Brain microvascular endothelial cell (primary cell): Measurements from ENCODE around the gene PINLYP.

Experiments used
- DNase-seq: peaks from one replicate; pipeline ENCODE4 v3.0.0-alpha.2; 2020
- H3K27ac ChIP-seq: fragments of 250-450 bp; sonication (Bioruptor Pico); 2 replicates; pipeline ENCODE4 v1.5.1; 2020; ENCODE audit warnings: mild to moderate bottlenecking, moderate library complexity
- H3K27me3 ChIP-seq: fragments of 250-450 bp; sonication (Bioruptor Pico); replicated peaks from 2 replicates; pipeline ENCODE4 v1.5.1; 2020; ENCODE audit warnings: mild to moderate bottlenecking
- H3K36me3 ChIP-seq: fragments of 250-450 bp; sonication (Bioruptor Pico); replicated peaks from 2 replicates; pipeline ENCODE4 v1.5.1; 2020; ENCODE audit warnings: mild to moderate bottlenecking
- H3K4me3 ChIP-seq: 2 replicates; pipeline ENCODE4 v1.5.1; 2011; ENCODE audit warnings: low read depth, mild to moderate bottlenecking, control low read depth, low read length, moderate library complexity
- CTCF ChIP-seq: IDR thresholded peaks from 2 replicates; pipeline ENCODE4 v1.5.1; 2011; ENCODE audit warnings: low read depth, mild to moderate bottlenecking, moderate library complexity, low read length, control low read depth, inconsistent platforms; ENCODE audit errors: missing control alignments
- in situ Hi-C: cut with HindIII; loops from 2 replicates; pipeline ENCODE4 v1.10.0; 2017; ENCODE audit warnings: low sequenced_read_pairs, low pct_ligation_motif_present

The PINLYP gene

DNA sequence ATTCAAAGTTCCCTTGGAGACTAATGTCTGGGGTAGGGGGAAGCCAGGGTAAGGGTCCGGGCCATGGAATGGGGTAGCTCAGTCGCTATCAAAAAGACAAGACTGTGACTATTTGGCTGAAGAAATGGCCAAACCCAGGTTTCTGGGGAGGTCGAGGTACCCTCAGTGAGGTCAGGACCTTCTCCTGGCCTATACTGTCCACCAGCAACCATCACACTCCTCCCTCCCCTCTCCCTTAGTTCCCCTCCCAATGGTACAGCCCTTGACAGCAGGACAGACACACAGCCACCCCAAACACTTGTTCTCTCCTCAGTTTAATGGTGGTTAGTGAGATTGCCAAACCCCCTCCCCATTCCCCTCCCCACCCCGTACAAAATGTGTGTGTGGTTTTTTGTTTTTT, 46.5 kb downstream of the PINLYP start:
- DNase-seq: no peak
- Histone ChIP-seq H3K27me3 (no peaks in the 10 kb centered on the region), H3K27ac (no peak overlapping the region), H3K4me3 (no peak overlapping the region), H3K36me3 (no peaks in the 10 kb centered on the region)
- in situ Hi-C loops: no loop called here
- no peak for TF ChIP-seq CTCF

GRCh38 chr19:43622956-43623355, 47.4 kb downstream of the PINLYP start:
- in situ Hi-C loops: no loop called here
- H3K4me3 ChIP-seq: no peak overlapping the region
- no peaks in the 10 kb centered on the region for H3K27me3 ChIP-seq
- H3K36me3 ChIP-seq: no peaks in the 10 kb centered on the region
- no peak for DNase-seq
- TF ChIP-seq CTCF: no peak
- H3K27ac ChIP-seq: no peak overlapping the region

- TF ChIP-seq CTCF: no peak
- DNase-seq: no peak
- H3K36me3 ChIP-seq: no peaks in the 10 kb centered on the region
- no peak overlapping the region for H3K27ac ChIP-seq
- no peak overlapping the region for H3K4me3 ChIP-seq
- no peaks in the 10 kb centered on the region for H3K27me3 ChIP-seq
- in situ Hi-C loops: no loop called here
Measured at GRCh38 chr19:43623889-43624670, 48.5 kb downstream of the PINLYP start.

GRCh38 chr19:43624933-43625332, 49.3 kb downstream of the PINLYP start:
- DNase-seq: no peak
- Histone ChIP-seq H3K27ac (no peak overlapping the region), H3K36me3 (no peaks in the 10 kb centered on the region), H3K27me3 (no peaks in the 10 kb centered on the region), H3K4me3 (no peak overlapping the region)
- TF ChIP-seq CTCF: peak; percentile 4
- in situ Hi-C loops: no loop called here

GRCh38 chr19:43625918-43626579, 50.4 kb downstream of the PINLYP start:
- Histone ChIP-seq H3K4me3 (no peak overlapping the region), H3K27me3 (no peaks in the 10 kb centered on the region), H3K36me3 (no peaks in the 10 kb centered on the region), H3K27ac (no peak overlapping the region)
- DNase-seq: no peak
- in situ Hi-C loops: no loop called here
- TF ChIP-seq CTCF: peak; percentile 9

DNA sequence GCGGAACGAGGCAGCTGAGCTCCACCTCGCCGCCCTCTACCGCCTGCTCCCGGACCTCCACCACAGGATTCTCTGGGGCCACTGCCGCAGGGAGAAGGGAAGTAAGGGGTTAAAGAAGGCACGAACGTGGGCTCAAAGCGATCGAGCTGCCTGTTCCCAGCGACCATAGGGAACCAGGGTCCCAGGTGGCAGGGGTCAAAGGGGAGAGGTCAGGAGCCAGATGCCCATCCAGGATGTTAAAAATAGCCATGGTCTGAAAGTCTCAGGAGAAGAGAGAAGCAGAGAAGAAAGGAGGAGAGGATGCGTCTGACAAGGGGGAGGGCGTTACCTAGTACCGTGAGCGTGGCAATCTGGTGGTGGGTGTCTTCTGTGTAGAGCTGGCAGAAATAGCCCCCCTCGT, 51.2 kb downstream of the PINLYP start:
- no peak for TF ChIP-seq CTCF
- DNase-seq: no peak
- H3K27me3 ChIP-seq: no peaks in the 10 kb centered on the region
- no peaks in the 10 kb centered on the region for H3K36me3 ChIP-seq
- in situ Hi-C loops: no loop called here
- H3K4me3 ChIP-seq: no peak overlapping the region
- H3K27ac ChIP-seq: no peak overlapping the region
